Ramos (cell line): ENCODE measurements around the gene DHRS3.

ENCODE experiments used
- in situ Hi-C: fragments of 300-500 bp; cut with MboI; formaldehyde crosslinking; loops from one replicate; pipeline ENCODE4 v1.14.3; 2022; ENCODE audit warnings: low sequenced_read_pairs; ENCODE audit not compliant: unreplicated experiment

DHRS3 gene

GRCh38 chr1:12640958-12641272, 22.9 kb upstream of the DHRS3 start:
- in situ Hi-C loops: no loop called here

DNA sequence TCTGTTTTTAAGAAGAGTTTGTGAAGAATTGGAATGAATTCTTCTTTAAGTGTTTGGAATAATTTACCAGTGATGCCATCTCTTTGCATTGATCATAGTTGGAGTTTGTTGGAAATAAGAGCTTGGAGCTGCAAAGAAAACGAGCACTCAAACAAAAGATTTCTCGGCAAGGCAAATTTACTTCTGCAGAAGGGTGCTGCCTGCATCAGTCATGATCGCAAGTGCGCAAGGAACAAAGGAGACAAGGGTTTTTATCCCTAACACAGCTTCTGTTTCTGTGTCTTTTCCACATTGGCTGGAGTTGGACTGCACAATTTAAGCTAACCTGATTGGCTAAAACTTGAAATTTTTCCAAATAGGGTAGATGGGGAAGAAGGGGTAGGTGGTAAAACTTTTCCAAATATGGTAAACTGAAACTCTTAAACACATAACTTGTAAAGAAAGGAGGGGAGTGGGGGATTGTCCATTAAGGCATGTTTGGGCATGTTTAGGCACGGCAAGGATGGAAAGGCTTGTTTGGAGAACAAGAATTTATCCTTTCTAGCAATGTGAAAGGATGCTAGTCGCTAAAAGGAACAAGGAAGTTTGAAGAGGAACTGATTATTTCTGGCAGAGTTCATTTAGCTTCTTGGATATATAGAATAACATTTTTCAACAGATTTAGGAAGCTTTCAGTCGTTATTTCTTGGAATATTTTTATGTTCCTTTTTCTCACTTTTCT, 22.4 kb upstream of the DHRS3 start:
- in situ Hi-C loops: no loop called here

GRCh38 chr1:12637693-12638092, 19.7 kb upstream of the DHRS3 start:
- in situ Hi-C loops: no loop called here

GRCh38 chr1:12636098-12636950, 18.3 kb upstream of the DHRS3 start:
- in situ Hi-C loops: no loop called here

GRCh38 chr1:12634696-12635202, 16.7 kb upstream of the DHRS3 start:
- in situ Hi-C loops: no loop called here

GRCh38 chr1:12634156-12634555, 16.1 kb upstream of the DHRS3 start:
- in situ Hi-C loops: no loop called here

- in situ Hi-C loops: no loop called here
Observed at GRCh38 chr1:12631571-12631970, 13.6 kb upstream of the DHRS3 start.

- in situ Hi-C loops: no loop called here
Observed at GRCh38 chr1:12630946-12631530, 13.0 kb upstream of the DHRS3 start.

DNA sequence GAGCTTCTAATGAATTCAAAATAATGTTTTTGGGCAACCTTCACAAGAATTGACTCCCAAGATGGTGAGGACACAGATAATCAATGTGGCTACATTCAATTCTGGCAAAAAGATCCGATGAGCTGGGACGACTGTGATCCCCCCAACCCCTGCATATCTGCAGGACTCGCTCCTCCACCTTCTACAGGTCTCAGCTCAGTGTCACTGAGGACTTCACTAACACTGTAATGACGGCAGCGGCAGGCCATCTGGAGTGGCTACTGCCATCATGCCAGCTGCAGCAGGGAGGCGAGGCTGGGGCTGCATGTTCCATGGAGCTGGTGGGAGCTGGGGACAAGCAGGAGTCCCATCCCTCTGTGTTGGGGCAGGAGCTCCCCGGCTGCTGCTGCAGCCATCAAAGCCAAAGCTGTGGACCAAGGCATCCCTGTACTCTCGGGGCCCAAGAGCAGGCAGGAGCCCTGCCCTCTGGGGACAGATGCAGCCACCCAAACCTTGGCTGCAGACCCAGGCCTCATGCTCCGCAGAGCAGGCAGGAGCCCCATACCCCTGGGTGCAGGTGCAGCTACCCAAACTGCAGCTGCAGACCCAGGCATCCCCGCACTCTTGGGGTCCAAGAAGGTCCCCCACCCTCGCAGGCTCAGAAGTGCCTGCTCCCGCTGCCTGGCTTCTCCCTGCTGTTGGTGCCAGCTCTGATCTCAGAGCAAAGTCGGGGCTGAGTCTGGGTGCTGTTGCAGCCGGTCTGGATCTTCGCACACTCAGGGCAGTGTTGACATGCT, 12.2 kb upstream of the DHRS3 start:
- in situ Hi-C loops: no loop called here

DNA sequence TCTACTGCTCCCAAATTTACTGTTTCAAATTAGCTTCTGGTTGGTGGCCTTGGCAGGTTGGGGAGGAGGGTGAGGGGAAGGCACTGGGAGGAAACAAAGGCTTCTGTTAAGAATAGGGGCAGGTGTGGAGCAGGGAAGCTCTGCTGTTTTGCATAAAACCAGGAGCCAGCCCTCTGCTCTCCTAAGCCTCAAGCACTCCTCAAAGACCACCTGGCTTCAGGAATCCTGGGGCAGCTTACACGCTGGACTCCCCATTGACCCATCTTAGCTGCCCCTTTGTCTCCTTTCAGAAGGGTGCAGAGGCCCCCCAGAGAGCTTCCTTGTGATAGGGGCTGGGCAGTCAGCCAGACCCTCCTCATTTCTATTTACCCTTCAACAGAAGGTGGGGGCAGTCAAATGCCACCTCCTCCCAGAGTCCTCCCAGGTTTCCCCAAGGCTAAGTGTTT, 11.5 kb upstream of the DHRS3 start:
- in situ Hi-C loops: no loop called here

GRCh38 chr1:12627296-12627695, 9.3 kb upstream of the DHRS3 start:
- in situ Hi-C loops: no loop called here

GRCh38 chr1:12626888-12627287, 8.9 kb upstream of the DHRS3 start:
- in situ Hi-C loops: no loop called here

GRCh38 chr1:12625276-12625675, 7.3 kb upstream of the DHRS3 start:
- in situ Hi-C loops: no loop called here

DNA sequence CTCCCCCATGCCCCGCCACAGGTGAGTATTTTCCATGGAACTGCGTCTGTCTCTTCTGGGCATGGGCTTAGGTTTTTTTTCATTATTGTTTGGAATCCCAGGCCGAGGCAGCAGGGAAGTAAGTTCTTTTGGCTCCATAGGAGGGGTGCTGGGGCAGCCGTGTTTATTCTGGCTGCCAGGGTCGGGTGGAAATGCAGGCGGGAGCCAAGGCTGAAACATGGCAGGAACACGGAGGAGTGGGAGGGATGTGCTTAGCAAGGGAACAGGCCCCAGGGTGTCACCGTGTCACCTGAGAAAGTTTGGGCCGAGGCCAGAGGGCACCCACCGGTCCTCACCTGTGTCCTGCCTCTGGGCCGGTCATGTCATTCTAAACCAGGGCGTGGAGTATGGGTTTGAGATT, 4.5 kb upstream of the DHRS3 start:
- in situ Hi-C loops: loop anchor here (25.0 kb wide), 1 partner anchor 310 kb away; no protein-coding TSS in a partner anchor

DNA sequence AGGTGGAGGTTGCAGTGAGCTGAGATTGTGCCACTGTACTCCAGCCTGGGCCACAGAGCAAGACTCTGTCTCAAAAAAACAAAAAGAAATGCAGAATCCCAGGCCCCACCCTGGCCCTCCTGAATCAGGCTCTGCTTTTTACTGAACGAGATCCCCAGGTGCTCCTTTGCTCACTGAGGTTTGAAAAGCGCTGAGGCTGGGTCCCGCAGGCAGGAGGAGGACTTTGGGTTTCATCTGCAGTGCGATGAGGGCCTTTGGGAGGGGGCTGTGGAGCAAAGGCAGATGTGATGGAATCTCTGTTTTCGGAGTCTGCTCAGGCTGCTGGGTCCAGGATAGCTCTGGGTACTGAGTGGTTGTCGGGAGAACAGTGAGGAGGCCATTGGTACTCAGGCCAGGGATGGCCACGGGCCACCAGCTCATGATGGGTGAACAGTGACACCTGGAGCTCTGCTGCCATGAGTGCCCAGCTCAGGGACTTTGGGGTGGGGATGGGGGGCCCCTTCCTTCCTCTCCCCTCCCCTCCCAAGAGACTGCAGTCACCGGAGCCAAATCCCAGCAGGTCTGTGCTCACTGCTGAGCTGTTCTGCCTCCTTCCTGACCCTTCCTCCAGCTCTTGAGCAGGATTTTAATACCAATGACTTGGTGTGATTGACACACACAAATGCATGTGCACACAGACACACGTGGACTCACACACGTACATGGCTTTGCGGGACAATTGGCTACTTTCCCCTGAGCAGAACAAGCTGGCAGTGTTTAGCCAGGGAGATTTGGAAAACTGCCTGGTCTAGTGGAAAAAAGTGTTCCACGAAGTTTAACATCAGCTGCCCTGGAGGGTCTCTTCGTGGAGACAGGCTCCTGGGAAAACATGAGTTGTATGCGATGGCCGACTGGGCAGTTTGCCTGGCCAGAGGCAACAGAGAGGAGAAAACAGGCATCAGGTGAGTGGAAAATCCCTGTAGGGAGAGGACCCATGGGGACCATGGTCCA, 3.6 kb upstream of the DHRS3 start:
- in situ Hi-C loops: loop anchor here (25.0 kb wide), 1 partner anchor 309 kb away; no protein-coding TSS in a partner anchor

DNA sequence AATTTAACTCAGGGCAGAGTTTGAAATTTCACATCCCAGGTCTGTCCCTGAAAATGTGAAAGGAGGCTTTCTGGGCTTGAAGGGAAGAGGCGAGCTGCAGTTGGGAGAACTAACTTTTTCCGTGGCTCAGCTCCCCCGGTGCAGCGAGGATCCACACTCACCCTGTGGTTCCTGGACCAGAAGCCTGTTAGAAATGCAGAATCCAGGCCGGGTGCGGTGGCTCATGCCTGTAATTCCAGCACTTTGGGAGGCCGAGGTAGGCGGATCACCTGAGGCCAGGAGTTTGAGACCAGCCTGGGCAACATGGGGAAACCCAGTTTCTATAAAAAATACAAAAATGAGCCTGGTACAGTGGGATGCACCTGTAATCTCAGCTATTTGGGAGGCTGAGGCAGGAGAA, 2.9 kb upstream of the DHRS3 start:
- in situ Hi-C loops: loop anchor here (25.0 kb wide), 1 partner anchor 309 kb away; no protein-coding TSS in a partner anchor

GRCh38 chr1:12620488-12620865, 2.5 kb upstream of the DHRS3 start:
- in situ Hi-C loops: loop anchor here (25.0 kb wide), 1 partner anchor 308 kb away; no protein-coding TSS in a partner anchor

DNA sequence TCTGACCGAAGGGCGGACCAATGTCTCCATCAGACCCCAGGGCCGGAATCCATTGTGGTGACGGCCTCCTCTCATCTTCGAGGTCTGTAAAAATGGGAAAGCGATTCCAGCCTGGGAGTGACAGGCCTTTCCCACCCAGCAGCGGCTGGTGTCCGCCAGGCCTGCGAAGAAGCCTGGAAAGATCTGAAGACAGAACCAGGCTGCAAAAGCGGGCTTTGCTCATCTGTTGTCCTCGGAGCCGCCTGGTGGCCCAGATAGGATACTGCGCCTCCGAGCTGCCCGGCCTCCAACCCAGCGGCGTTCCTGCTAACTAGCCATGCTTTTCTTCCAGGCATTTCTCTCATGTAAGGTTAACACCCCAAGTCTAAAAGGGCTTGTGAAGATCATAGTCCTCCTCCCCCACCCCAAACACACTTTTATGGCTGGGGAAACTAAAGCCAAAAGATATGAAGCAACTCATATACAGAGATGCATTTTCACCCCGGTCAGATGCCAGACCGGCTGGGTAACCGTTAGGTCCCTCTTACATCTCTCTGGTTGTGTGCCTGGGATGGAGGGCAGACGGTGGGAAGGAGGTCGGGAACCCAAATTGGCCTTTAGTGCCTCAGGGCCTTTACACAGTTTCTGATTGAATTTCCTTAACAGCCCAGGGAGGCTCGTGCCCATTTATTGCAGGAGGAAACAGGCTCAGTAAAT, 1.9 kb upstream of the DHRS3 start:
- in situ Hi-C loops: loop anchor here (10.0 to 25.0 kb wide), 2 partner anchors 308 to 515 kb away; no protein-coding TSS in a partner anchor
